GM18858 (cell line): ENCODE results near the gene DAZ1.
"Not testable (repeated sequence)": the region's sequence is repeated elsewhere in the genome, so short reads cannot be mapped to it uniquely, and the experiment has no call there.

Experiments
- ATAC-seq: cut with Tn5 transposase; IDR thresholded peaks from one replicate; pipeline ENCODE4 v1.9.1; 2021; ENCODE audit not compliant: unreplicated experiment

Gene DAZ1, protein sequence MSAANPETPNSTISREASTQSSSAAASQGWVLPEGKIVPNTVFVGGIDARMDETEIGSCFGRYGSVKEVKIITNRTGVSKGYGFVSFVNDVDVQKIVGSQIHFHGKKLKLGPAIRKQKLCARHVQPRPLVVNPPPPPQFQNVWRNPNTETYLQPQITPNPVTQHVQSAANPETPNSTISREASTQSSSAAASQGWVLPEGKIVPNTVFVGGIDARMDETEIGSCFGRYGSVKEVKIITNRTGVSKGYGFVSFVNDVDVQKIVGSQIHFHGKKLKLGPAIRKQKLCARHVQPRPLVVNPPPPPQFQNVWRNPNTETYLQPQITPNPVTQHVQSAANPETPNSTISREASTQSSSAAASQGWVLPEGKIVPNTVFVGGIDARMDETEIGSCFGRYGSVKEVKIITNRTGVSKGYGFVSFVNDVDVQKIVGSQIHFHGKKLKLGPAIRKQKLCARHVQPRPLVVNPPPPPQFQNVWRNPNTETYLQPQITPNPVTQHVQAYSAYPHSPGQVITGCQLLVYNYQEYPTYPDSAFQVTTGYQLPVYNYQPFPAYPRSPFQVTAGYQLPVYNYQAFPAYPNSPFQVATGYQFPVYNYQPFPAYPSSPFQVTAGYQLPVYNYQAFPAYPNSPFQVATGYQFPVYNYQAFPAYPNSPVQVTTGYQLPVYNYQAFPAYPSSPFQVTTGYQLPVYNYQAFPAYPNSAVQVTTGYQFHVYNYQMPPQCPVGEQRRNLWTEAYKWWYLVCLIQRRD

DNA sequence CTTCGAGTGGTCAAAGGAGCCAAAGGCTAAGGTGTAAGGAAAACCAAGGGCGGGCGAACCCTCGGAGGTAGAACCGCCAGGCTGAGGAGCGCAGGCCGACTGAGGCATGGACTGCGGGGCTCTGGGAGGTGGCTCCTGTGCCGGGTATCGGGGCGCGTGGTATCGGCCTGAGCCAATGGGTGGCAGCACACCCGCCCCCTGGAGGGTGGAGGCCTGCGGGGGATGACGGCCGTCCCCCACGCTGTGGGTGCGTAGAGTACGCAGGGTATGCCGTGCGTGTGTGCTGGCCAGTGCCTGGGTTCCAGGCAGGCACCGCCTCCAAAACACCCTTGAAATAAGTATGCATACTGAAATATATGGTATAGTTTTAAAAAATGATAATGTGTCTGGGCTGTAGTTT lies at the start of gene DAZ1:
Gene DAZ1 (minus strand): TSS at position 101 of the 400 bp plus-strand sequence. CDS start 208 bp downstream, outside the sequence.
- not testable (repeated sequence) for ATAC-seq

DNA sequence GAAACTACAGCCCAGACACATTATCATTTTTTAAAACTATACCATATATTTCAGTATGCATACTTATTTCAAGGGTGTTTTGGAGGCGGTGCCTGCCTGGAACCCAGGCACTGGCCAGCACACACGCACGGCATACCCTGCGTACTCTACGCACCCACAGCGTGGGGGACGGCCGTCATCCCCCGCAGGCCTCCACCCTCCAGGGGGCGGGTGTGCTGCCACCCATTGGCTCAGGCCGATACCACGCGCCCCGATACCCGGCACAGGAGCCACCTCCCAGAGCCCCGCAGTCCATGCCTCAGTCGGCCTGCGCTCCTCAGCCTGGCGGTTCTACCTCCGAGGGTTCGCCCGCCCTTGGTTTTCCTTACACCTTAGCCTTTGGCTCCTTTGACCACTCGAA lies 20.4 kb upstream of the DAZ1 start, which contains the start of gene DAZ2:
Gene DAZ2 (plus strand): TSS at position 301 of the 400 bp plus-strand sequence. CDS start 208 bp downstream, outside the sequence.
- ATAC-seq, result not testable (repeated sequence)

DNA sequence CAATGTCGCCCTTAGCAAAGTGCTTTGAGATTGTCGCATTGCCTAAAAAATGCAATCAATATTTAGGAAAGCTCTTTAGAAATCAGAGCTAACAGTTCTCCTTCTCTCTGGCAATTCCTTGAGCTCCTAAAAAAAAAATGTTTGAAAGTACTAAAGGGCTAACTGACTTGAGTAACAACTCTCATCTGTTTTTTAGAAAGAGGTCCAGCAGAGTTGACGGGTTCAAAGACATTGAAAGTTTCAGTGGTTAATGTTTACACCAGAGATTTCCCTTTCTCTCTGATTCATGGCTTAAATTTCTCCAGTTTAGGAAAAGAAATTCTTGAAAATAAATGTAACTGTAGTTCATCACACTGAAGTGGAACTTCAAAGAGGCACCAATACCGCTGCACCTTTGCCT lies 11.9 kb upstream of the DAZ1 start:
- not testable (repeated sequence) for ATAC-seq

DNA sequence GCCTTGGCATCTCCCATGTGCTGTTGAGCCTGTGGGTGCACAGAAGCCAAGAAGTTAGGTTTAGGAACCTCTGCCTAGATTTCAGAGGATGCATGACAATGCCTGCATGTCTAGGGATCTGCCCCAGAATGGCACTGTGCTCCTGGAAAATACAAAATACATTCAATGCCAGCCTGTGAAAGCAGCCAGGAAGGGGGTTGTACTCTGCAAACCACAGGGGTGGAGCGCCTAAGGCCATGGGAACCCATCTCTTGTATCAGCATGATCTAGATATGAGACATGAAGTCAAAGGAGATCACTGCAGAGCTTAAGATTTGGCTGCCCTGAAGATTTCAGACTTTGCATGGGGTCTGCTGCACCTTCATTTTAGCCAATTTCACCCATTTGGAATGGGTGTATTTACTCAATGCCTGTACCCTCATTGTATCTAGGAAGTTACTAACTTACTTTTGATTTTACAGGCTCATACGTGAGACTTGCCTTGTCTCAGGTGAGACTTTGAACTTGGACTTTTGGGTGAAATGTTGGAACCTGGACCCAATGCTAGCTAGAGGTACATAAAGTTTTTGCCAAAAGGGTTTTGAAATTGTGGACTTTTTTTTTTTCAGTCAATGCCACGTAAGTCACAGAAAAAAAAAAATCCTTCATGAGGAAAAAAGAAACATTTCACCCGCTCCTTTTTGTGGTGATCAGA lies 11.1 kb upstream of the DAZ1 start:
- not testable (repeated sequence) for ATAC-seq

DNA sequence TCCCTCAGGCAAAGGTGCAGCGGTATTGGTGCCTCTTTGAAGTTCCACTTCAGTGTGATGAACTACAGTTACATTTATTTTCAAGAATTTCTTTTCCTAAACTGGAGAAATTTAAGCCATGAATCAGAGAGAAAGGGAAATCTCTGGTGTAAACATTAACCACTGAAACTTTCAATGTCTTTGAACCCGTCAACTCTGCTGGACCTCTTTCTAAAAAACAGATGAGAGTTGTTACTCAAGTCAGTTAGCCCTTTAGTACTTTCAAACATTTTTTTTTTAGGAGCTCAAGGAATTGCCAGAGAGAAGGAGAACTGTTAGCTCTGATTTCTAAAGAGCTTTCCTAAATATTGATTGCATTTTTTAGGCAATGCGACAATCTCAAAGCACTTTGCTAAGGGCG lies 8.6 kb upstream of the DAZ1 start:
- ATAC-seq, result not testable (repeated sequence)
